Stimulated activated naive CD4-positive, alpha-beta T cell (primary cell): ENCODE data around the gene MLLT3.

Source experiments
- DNase-seq, 6 experiments: peaks; one replicate each; lab custom pipeline; 2025; lab: John Stamatoyannopoulos, UW

Gene MLLT3

GRCh38 chr9:20343325-20343724 is 279.0 kb downstream of the MLLT3 start:
- no peak for DNase-seq

- DNase-seq: no peak
Measured at GRCh38 chr9:20340511-20340861, 281.8 kb downstream of the MLLT3 start.

GRCh38 chr9:20335668-20336332 is 286.5 kb downstream of the MLLT3 start:
- no peak for DNase-seq

DNA sequence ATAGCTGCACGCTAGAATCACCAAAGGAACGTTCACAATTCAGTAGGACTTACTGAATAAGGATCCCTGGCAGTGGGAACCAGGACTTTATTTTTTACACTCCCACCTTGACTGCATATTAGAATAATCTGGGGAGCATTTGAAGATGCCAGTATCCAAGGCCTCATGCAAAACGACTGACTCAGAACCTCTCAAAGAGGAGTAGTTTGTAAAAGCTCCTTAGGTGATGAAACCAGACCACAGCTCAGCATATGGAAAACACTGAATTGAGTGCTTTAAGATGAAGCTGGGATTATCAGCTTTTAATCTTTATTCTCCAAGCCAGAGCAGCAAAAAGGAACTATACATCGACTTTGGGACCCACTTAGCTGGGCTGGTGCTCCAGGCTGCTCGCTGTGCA is 288.3 kb downstream of the MLLT3 start:
- DNase-seq: no peak

GRCh38 chr9:20331095-20331685 is 291.1 kb downstream of the MLLT3 start:
- DNase-seq: no peak

GRCh38 chr9:20330688-20331087 is 291.6 kb downstream of the MLLT3 start:
- DNase-seq: no peak

DNA sequence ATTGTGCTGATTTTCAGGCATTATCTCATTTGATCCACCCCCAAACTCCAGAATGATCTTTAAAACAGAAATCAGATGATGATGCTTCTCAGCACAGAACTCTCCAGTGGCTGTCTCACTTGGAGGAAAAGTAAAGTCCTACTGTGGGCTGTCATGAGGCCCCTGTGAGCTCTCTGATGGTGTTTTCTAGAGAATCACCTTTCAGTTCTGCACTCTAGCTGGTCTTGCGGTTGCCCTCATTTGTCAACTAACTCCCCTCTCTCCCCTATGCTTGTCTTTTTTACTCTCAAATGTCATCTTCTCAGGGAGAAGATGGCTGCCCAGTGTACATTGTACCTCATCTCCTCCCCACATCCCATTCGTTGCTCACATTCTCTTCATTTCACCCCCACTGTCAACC is 295.8 kb downstream of the MLLT3 start:
- DNase-seq: no peak

DNA sequence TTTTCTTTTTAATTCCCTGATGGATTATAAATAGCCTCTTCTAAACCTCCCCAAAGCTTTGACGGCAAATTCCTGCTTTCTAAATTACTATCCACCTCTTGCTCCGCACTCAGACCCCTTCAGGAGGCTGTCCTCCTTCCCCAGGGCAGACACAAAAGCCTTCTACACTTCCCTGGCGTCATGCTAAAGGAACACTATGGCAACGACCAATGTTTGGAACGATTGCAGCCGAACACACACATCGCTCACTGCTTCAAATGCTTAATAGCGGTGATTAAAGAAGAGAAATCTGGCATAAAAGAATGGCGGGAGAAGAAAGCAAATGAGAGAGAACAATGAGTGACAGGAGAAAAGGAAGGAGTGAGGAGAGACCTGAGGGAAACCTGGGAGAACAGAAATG is 297.3 kb downstream of the MLLT3 start:
- DNase-seq: no peak

- DNase-seq: no peak
Measured at GRCh38 chr9:20322212-20322611, 300.1 kb downstream of the MLLT3 start.

GRCh38 chr9:20321423-20322082 is 300.7 kb downstream of the MLLT3 start:
- DNase-seq: peak; percentile 18 to 84 (median 66)

GRCh38 chr9:20320921-20321320 is 301.4 kb downstream of the MLLT3 start:
- no peak for DNase-seq

DNA sequence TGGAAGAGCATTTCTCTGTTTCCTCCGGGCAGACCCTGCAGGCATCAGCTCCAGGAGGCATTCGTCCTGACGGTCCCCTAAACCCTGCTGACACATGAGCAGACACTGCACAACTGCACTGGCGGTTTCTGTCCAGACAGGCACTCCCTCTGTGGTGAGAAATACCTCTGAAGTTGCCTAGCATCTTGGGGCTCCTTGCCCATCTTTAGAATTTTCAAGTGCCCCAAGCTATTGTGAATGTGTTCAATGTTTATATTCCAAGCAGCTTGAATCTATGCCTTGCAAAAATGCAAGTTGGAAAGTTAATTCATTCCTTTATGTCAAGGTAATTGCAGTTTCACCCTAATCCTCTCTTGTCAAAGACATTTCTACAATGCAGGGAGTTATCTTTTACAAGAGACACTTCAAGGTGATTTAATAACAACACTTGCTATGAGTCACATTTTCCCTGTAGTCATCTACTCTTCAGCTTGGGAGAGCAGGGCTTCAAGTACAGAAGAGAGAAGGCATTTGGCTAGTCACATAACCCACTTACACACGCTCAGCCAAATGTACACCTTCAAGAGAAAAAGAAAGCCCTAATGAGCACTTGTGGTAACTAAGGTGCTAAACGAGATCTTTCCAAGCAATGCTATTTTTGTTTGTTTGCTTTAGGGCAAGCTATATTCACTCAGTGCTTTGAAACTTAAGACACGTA is 302.5 kb downstream of the MLLT3 start:
- DNase-seq: no peak

DNA sequence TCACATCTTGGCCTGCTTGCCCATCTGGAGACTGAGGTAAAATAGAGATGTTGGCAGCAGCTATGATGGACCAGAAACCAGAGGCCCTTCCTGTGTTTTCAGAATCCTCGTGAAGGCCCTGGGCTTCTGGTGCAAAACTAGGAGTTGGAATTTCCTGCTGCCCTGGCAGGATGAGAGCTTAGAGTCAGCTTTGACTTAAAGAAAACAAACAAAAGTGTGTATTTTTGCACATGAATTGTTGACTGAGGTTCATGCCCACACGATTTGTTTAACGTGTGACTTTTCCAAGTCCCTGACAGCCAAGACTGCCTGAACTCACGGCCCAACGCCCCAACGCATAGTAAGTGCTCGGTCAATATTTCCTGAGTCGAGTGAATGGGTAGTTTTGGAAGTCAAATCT is 303.1 kb downstream of the MLLT3 start:
- DNase-seq: no peak

DNA sequence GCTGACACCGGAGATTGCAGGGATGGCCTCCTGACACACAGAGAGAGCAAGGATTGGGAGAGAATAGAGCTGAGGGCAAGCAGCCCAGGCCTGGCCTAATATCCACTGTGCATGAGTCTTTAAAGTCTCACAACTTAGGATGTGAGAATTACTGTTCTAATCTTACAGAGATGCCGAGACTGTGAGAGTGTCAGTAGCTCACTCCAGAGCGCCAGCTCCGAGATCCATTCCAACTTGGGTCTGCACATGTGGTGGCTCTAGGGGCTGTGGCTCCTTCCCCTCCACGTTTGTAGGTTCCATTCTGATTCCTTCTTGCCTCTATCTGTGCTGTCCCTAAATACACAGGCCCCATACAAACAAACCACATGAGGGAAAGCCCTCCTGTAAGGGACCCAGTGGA is 304.6 kb downstream of the MLLT3 start:
- DNase-seq: no peak

GRCh38 chr9:20316372-20316771 is 305.9 kb downstream of the MLLT3 start:
- no peak for DNase-seq

DNA sequence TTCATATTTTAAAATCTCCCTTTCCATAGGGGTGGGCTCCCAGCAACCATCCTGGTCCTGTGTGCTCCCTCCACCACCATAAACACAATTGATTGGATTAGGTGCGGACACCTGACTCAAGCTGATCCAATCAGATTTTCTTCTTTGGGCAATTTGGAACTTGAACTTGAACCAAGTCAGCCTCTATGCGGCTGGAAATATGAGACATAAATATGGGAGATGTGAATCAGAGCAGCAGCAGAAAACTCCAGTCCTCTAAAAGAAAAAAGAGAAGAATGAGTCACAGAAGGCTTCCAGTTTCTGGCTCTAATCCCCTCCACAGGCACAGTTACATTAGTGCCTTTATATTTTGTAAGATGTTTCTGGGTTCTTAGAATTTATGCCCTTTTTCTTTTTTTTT is 306.6 kb downstream of the MLLT3 start:
- DNase-seq: no peak

GRCh38 chr9:20314981-20315380 is 307.3 kb downstream of the MLLT3 start:
- peak in 3 of 6 experiments; percentile 79 to 85 (median 84) for DNase-seq

- DNase-seq: no peak
Measured at GRCh38 chr9:20313415-20313814, 308.9 kb downstream of the MLLT3 start.

- no peak for DNase-seq
Measured at GRCh38 chr9:20312732-20313131, 309.6 kb downstream of the MLLT3 start.

DNA sequence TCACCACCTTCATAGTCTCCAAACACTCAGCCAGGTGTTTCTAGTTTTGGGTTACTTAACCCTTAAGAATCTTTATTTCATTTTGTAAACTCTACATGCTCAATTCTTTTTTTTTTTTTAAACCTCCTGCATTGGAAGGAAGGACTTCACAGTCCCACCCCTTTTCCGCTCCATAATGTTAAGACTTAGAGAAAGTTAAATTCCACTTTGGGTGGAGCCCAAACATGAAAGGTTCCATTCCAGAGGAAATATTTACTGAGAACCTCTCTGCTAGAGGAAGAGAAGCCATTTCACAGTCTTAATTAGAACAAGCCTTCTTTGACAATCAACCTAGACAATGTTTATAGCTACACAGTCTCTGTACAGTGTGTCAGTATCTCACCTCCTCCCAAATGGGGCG is 312.3 kb downstream of the MLLT3 start:
- DNase-seq: no peak

DNA sequence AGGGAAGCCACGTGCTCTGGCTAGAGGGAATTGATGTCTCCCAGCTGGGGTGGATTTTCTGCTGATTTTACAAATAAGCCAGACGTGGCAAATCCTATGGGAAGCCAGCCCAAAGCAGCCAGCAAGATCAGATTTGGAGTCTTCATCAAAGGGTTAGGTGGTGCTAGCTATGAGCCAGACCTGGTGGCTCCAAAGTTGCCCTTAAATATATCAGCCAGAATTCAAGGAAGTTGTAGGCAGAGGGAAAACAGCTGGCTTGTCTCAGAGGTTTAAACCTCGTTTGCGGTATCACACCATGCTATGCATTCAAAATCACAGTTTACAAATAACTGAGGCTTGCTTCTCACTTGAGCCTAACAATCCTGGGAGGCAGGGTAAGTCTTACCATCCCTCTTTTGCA is 313.2 kb downstream of the MLLT3 start:
- no peak for DNase-seq

DNA sequence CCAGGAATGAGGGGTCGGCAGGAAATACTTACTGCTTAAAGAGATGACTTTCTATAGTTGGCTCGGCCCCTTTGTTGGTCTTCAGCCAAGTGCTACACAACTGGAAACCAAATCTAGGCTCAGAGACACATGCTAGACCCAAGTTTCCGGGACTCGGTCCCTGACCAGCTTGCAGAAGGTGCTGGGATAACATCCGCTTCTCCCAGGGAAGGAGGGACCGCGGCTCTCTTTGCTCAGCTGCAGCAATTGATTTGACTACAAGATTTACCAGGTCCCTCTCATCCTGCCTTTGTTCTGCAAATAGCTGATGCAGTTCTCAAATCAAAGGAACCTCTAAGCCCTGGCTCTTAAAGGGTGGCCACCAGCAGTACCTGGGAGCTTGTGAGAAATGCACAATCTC is 314.7 kb downstream of the MLLT3 start:
- no peak for DNase-seq

GRCh38 chr9:20305452-20305851 is 316.8 kb downstream of the MLLT3 start:
- no peak for DNase-seq
